CD4-positive, alpha-beta memory T cell (primary cell): ENCODE data around the gene RPS6KL1. TPM values are rescaled to one million over a fixed set of nuclear protein-coding genes. Genes with fewer than 3 reads are reported as not detected.
"Not testable (repeated sequence)": the region's sequence is repeated elsewhere in the genome, so short reads cannot be mapped to it uniquely, and the experiment has no call there.

ENCODE experiments used
- CTCF ChIA-PET: fragments of 350-600 bp; sonication (Branson Sonifier 250); formaldehyde crosslinking; loops from one replicate; lab custom pipeline; 2021; ENCODE audit warnings: inconsistent platforms; ENCODE audit not compliant: partially characterized antibody; lab: Charles Lee
- POLR2A ChIA-PET: fragments of 350-600 bp; sonication (Branson Sonifier 250); formaldehyde crosslinking; loops from one replicate; lab custom pipeline; 2021; ENCODE audit not compliant: partially characterized antibody; lab: Charles Lee
- DNase-seq, 5 donors: peaks; one replicate each; pipeline versions ENCODE4 v3.0.0 to v3.0.0-alpha.2; 2020 to 2022; ENCODE audit warnings: mixed read lengths in 1 of 5
- H3K27ac ChIP-seq: one replicate; pipeline ENCODE4 v1.7.0; 2013; ENCODE audit warnings: low read depth, low read length
- H3K27me3 ChIP-seq: 2 replicates; pipeline ENCODE4 v1.7.0; 2013; ENCODE audit warnings: mild to moderate bottlenecking, low read length, moderate library complexity; ENCODE audit not compliant: insufficient read depth
- H3K36me3 ChIP-seq: 2 replicates; pipeline ENCODE4 v1.7.0; 2013; ENCODE audit warnings: mild to moderate bottlenecking, low read length, moderate library complexity; ENCODE audit not compliant: insufficient read depth
- H3K4me1 ChIP-seq: 2 replicates; pipeline ENCODE4 v1.7.0; 2013; ENCODE audit warnings: mild to moderate bottlenecking, low read length, moderate library complexity; ENCODE audit not compliant: insufficient read depth
- H3K4me3 ChIP-seq, 2 donors: one replicate each; pipeline ENCODE4 v1.7.0; 2013; ENCODE audit warnings: low read length in 2 of 2, mild to moderate bottlenecking in 1 of 2
- H3K9me3 ChIP-seq, 2 donors: one replicate each; pipeline ENCODE4 v1.7.0; 2013; ENCODE audit warnings: low read length in 2 of 2, control low read depth in 1 of 2; ENCODE audit not compliant: control insufficient read depth in 1 of 2
- H3K27ac Mint-ChIP-seq, 7 donors: one replicate each; pipeline ENCODE4 v1.8.0; 2020 to 2021; ENCODE audit warnings: mixed read lengths in 7 of 7, mild to moderate bottlenecking in 6 of 7, inconsistent platforms in 3 of 7, moderate library complexity in 3 of 7
- H3K27me3 Mint-ChIP-seq, 2 donors: one replicate each; pipeline ENCODE4 v1.8.0; 2020 to 2021; ENCODE audit warnings: mixed read lengths in 2 of 2
- H3K36me3 Mint-ChIP-seq, 2 donors: one replicate each; pipeline ENCODE4 v1.8.0; 2020 to 2021; ENCODE audit warnings: mixed read lengths in 2 of 2, inconsistent platforms in 1 of 2, mild to moderate bottlenecking in 1 of 2
- H3K4me1 Mint-ChIP-seq, 4 donors: one replicate each; pipeline ENCODE4 v1.8.0; 2020 to 2021; ENCODE audit warnings: mixed read lengths in 4 of 4, mild to moderate bottlenecking in 1 of 4
- H3K4me3 Mint-ChIP-seq, 8 donors: one replicate each; pipeline ENCODE4 v1.8.0; 2020 to 2021; ENCODE audit warnings: mixed read lengths in 8 of 8, mild to moderate bottlenecking in 7 of 8, moderate library complexity in 6 of 8, inconsistent platforms in 3 of 8
- H3K9me3 Mint-ChIP-seq, 8 donors: one replicate each; pipeline ENCODE4 v1.8.0; 2020 to 2021; ENCODE audit warnings: mixed read lengths in 8 of 8, mild to moderate bottlenecking in 5 of 8, inconsistent platforms in 3 of 8, moderate library complexity in 1 of 8
- intact Hi-C: fragments of 100-400 bp; cut with micrococcal nuclease; formaldehyde crosslinking; loops from one replicate; pipeline ENCODE4 v1.15.1; 2023
- polyA plus RNA-seq, 2 donors: library from polyadenylated mRNA; unstranded; fragments of 300-500 nt; fragmentation: Illumina TruSeq; gene quantifications; one replicate each; pipeline ENCODE4 v1.2.3, GENCODE V29; 2021
- total RNA-seq, 2 experiments: library from RNA; stranded (reverse); gene quantifications; one replicate each; pipeline ENCODE4 v1.2.3, GENCODE V29; 2021

RPS6KL1 gene
- total and polyA plus RNA-seq, 4 experiments from 2014 or later: 0.45 to 2.9 (median 1.7) TPM

DNA sequence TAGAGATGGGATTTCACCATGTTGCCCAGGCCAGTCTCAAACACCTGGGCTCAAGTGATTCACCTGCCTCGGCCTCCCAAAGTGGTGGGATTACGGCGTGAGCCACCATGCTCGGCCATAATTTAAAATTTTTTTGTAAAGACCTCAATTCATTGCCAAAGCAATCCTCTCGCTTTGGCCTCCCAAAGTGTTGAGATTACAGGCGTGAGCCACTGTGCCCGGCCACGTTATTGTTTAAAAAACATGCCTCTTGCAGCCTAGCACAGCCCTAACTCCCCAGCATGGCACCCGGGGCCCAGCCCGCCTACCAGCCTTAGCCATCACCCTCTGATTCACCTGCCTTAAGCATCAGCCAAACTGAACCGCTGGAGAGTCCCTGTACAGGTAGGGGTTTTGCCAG, 13.1 kb upstream of the RPS6KL1 start:
- POLR2A ChIA-PET: no interaction called here
- peaks cover 21 to 39% (median 28%) of the 10 kb centered on the region in 4 donors for H3K4me1 Mint-ChIP-seq

DNA sequence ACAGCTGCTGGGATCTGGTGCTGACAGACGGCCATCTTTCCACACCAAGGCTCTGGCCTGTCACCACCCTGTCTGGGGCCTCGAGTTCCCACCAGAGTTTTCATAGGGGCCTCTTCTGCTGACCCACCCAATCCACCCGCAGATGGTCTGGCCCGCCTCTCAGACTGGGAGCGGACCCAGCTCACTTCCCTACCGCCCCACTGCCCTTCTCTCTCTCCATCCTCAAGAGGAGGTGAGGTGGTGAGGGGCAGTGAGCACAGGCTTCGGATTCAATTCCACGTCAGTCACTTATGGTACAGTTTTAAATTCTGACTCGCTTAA, 12.3 kb upstream of the RPS6KL1 start:
- Mint-ChIP-seq H3K36me3 (no peaks in the 10 kb centered on the region), H3K27me3 (peaks cover 2 to 4% of the 10 kb centered on the region in 2 donors), H3K4me3 (no peak overlapping the region), H3K4me1 (peaks cover 18 to 32% (median 25%) of the 10 kb centered on the region in 4 donors), H3K27ac (no peak overlapping the region), H3K9me3 (peaks cover 0 to 9% (median under 1%) of the 10 kb centered on the region in 8 donors)
- intact Hi-C loops: no loop called here
- ChIA-PET CTCF (interaction anchor here (0.9 to 1.3 kb wide), 2 partner anchors 20 to 30 kb away, joined by 3 to 7 read pairs; no protein-coding TSS in a partner anchor), POLR2A (no interaction called here)
- Histone ChIP-seq H3K27ac (no peak overlapping the region), H3K36me3 (no peaks in the 10 kb centered on the region), H3K27me3 (no peaks in the 10 kb centered on the region), H3K4me1 (peaks cover 20% of the 10 kb centered on the region), H3K4me3 (no peak overlapping the region), H3K9me3 (no peaks in the 10 kb centered on the region)
- DNase-seq: no peak

More for the DNA sequence above, 13.1 kb upstream of the RPS6KL1 start:
- Histone ChIP-seq H3K9me3 (no peaks in the 10 kb centered on the region), H3K27me3 (no peaks in the 10 kb centered on the region), H3K36me3 (no peaks in the 10 kb centered on the region), H3K4me1 (peaks cover 27% of the 10 kb centered on the region), H3K4me3 (no peak overlapping the region), H3K27ac (no peak overlapping the region)
- H3K36me3 Mint-ChIP-seq: no peaks in the 10 kb centered on the region
- DNase-seq: no peak
- no peak overlapping the region for H3K27ac Mint-ChIP-seq
- intact Hi-C loops: no loop called here
- no peak overlapping the region for H3K4me3 Mint-ChIP-seq
- peaks cover 0 to 4% of the 10 kb centered on the region in 2 donors for H3K27me3 Mint-ChIP-seq
- peaks cover 0 to 9% (median under 1%) of the 10 kb centered on the region in 8 donors for H3K9me3 Mint-ChIP-seq
- CTCF ChIA-PET: interaction anchor here (0.8 to 1.7 kb wide), 5 partner anchors 10 to 153 kb away, joined by 3 to 7 read pairs (median 3); no protein-coding TSS in a partner anchor

DNA sequence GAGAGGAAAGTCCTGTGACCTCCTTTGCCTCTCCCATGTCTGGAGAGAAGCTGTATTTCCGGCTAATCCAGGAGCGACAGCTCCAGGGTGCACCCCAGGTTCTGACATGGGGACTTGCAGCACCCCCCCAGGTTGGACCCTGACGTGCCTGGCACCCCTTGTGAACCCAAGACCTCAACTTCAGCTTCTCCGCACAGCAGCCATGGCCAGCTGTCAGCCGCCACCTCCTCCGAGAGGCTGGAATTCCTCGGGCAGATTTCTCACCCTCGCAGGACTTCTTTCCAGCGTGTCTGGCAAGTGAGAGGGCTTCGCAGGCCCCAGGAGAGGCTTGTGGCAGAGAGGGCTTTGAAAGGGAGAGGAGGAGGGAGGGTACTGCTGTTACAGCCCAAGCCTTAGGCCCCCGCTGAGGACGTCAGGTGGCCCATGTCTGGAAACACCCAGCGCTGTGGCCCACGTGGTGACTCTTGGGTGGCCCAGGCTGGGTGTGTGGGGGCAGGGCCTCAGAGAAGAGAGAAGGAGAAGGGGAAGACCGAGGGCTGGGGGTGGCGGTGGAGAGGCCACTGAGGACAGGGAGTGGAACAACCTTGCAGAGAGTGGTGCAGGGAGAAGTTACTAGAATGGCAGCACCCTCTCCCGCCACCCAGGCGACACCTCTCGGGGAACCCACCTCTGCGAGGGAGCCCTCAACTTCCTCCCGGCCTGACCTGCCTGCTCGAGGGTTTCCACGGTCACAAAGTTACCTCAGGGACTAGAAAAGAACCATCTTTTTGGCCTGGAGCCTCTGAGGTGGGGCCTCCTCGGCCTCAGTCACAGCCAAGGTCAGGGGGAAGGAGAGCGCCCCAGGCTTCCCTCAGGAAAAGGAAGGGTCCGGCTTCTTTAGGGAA, 11.7 kb upstream of the RPS6KL1 start:
- H3K27me3 Mint-ChIP-seq: peaks cover 2 to 4% of the 10 kb centered on the region in 2 donors
- H3K4me3 ChIP-seq: no peak overlapping the region
- no peaks in the 10 kb centered on the region for H3K36me3 ChIP-seq
- H3K9me3 ChIP-seq: no peaks in the 10 kb centered on the region
- ChIA-PET CTCF (interaction anchor here (1.0 to 1.4 kb wide), 3 partner anchors 10 to 188 kb away, joined by 3 to 7 read pairs (median 3); no protein-coding TSS in a partner anchor), POLR2A (interaction anchor here (0.7 kb wide), 1 partner anchor 11 kb away, joined by 4 read pairs; no protein-coding TSS in a partner anchor)
- H3K4me1 Mint-ChIP-seq: peaks cover 18 to 28% (median 22%) of the 10 kb centered on the region in 4 donors
- H3K27ac ChIP-seq: no peak overlapping the region
- no peak overlapping the region for H3K4me3 Mint-ChIP-seq
- no peaks in the 10 kb centered on the region for H3K27me3 ChIP-seq
- H3K27ac Mint-ChIP-seq: no peak overlapping the region
- no peak for DNase-seq
- H3K9me3 Mint-ChIP-seq: peaks cover 0 to 9% (median under 1%) of the 10 kb centered on the region in 8 donors
- peaks cover 15% of the 10 kb centered on the region for H3K4me1 ChIP-seq
- intact Hi-C loops: no loop called here
- no peaks in the 10 kb centered on the region for H3K36me3 Mint-ChIP-seq

DNA sequence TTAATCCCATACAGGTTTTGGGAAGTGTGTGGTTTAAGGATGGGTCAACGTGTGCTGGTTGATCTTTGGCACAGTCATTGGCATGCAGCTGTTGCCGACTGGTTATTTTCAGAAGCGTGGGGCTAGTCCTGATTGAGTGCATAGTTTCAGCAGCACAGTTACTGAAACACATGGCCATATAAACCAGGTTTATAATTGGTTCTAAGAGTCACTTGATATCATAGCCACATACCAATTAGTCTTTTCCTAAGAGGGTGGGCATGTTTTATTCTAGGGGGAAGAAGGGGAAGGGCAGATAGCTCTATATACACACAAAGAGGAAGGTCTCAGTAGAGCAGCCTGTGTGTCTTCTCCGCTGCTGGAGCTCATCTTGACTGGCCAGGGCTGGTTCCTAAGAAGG, 11.0 kb upstream of the RPS6KL1 start:
- H3K36me3 ChIP-seq: no peaks in the 10 kb centered on the region

DNA sequence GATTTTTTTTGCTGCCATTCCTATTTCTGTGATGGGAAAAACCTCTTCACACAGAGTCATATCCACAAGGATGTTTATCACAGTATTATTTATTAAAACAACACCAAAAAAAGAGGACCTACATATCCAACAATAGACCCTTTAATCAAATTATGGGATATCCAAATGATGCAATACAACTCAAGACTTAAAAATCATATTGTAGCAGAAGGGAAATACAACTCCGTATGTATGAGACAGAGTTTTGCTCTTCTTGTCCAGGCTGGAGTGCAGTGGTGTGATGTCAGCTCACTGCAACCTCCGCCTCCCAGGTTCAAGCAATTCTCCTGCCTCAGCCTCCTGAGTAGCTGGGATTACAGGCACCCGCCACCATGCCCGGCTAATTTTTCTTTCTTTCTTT, 9.9 kb upstream of the RPS6KL1 start:
- CTCF ChIA-PET: interaction anchor here (1.4 kb wide), 1 partner anchor 190 kb away, joined by 3 read pairs; no protein-coding TSS in a partner anchor
- POLR2A ChIA-PET, H3K27ac ChIP-seq, H3K4me3 Mint-ChIP-seq, H3K27me3 ChIP-seq, intact Hi-C loops, H3K4me3 ChIP-seq, DNase-seq, H3K9me3 Mint-ChIP-seq, H3K36me3 ChIP-seq, H3K9me3 ChIP-seq, H3K27ac Mint-ChIP-seq, H3K27me3 Mint-ChIP-seq, H3K36me3 Mint-ChIP-seq: not testable (repeated sequence)
- H3K4me1 ChIP-seq: peaks cover 15% of the 10 kb centered on the region
- H3K4me1 Mint-ChIP-seq: peaks cover 18 to 31% (median 22%) of the 10 kb centered on the region in 4 donors

More for the DNA sequence above, 11.0 kb upstream of the RPS6KL1 start:
- Histone ChIP-seq H3K9me3 (no peaks in the 10 kb centered on the region), H3K27me3 (no peaks in the 10 kb centered on the region), H3K27ac (no peak overlapping the region), H3K4me3 (no peak overlapping the region), H3K4me1 (peaks cover 15% of the 10 kb centered on the region)
- Mint-ChIP-seq H3K4me1 (peaks cover 19 to 34% (median 24%) of the 10 kb centered on the region in 4 donors), H3K36me3 (no peaks in the 10 kb centered on the region), H3K27ac (no peak overlapping the region), H3K27me3 (peaks cover 2 to 4% of the 10 kb centered on the region in 2 donors), H3K4me3 (no peak overlapping the region), H3K9me3 (peaks cover 0 to 8% (median 0%) of the 10 kb centered on the region in 8 donors)
- POLR2A ChIA-PET: interaction anchor here (0.7 kb wide), 1 partner anchor 12 kb away, joined by 4 read pairs; no protein-coding TSS in a partner anchor
- CTCF ChIA-PET: interaction anchor here (1.0 to 1.4 kb wide), 2 partner anchors 11 to 189 kb away, joined by 3 read pairs; no protein-coding TSS in a partner anchor
- DNase-seq: no peak
- intact Hi-C loops: no loop called here

DNA sequence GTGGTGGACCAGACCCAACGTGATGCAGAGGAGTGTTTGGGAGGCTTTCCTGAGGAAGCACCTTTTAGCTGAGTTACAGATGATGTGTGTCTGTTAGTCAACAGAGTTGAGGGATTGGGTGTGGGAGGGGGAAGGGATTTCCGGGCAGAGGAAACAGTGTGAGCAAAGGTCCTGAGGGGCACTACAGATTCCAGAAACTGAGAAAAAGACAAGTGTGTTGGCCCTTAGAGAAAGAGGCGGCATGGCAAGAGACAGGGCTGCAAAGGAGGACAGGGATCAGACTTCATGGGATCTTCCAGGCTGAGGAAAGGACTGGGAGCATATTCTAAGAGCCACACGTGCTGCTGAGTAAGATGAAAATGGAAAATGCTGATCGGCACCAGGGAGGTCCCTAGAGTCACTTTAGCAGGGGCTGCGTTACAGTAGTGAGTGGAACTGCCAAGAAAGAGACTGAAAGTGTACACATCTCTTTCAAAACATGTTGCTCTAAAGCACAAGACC, 9.4 kb upstream of the RPS6KL1 start:
- POLR2A ChIA-PET: interaction anchor here (0.8 kb wide), 1 partner anchor 9 kb away, joined by 3 read pairs; no protein-coding TSS in a partner anchor
- intact Hi-C loops: no loop called here
- H3K27ac Mint-ChIP-seq: peak overlapping the region in 3 of 7 donors; percentile 5 to 15 (median 13)
- no peak overlapping the region for H3K4me3 Mint-ChIP-seq
- no peak overlapping the region for H3K27ac ChIP-seq
- H3K9me3 ChIP-seq: no peaks in the 10 kb centered on the region
- no peak for DNase-seq
- H3K36me3 ChIP-seq: no peaks in the 10 kb centered on the region
- peaks cover 15 to 26% (median 18%) of the 10 kb centered on the region in 4 donors for H3K4me1 Mint-ChIP-seq
- CTCF ChIA-PET: interaction anchor here (1.3 to 1.4 kb wide), 2 partner anchors 71 to 156 kb away, joined by 3 to 5 read pairs; no protein-coding TSS in a partner anchor
- no peaks in the 10 kb centered on the region for H3K36me3 Mint-ChIP-seq
- H3K4me3 ChIP-seq: no peak overlapping the region
- peaks cover 0 to 2% (median 0%) of the 10 kb centered on the region in 8 donors for H3K9me3 Mint-ChIP-seq
- H3K27me3 ChIP-seq: no peaks in the 10 kb centered on the region
- peaks cover 2 to 4% of the 10 kb centered on the region in 2 donors for H3K27me3 Mint-ChIP-seq
- H3K4me1 ChIP-seq: peaks cover 11% of the 10 kb centered on the region

DNA sequence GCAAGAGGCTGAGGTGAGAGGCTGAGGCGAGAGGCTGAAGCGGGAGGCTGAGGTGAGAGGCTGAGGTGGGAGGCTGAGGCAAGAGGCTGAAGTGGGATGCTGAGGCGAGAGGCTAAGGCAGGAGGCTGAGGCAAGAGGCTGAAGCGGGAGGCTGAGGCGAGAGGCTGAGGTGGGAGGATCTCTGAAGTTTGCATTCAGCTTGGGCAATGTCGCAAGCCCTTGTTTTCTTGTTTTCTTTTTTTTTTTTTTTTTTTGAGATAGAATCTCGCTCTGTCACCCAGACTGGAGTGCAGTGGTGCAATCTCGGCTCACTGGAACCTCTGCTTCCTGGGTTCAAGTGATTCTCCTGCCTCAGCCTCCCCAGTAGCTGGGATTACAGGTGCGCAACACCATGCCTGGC, 8.7 kb upstream of the RPS6KL1 start:
- CTCF ChIA-PET: interaction anchor here (1.2 to 1.4 kb wide), 3 partner anchors 14 to 157 kb away, joined by 3 to 5 read pairs (median 5); no protein-coding TSS in a partner anchor
- H3K27me3 Mint-ChIP-seq, intact Hi-C loops, H3K36me3 ChIP-seq, H3K27ac Mint-ChIP-seq, H3K4me3 Mint-ChIP-seq, H3K9me3 Mint-ChIP-seq, H3K9me3 ChIP-seq, H3K4me1 ChIP-seq, H3K27me3 ChIP-seq, H3K4me3 ChIP-seq, H3K36me3 Mint-ChIP-seq, DNase-seq, H3K27ac ChIP-seq: not testable (repeated sequence)
- peaks cover 9 to 19% (median 11%) of the 10 kb centered on the region in 4 donors for H3K4me1 Mint-ChIP-seq
- POLR2A ChIA-PET: interaction anchor here (0.8 kb wide), 1 partner anchor 10 kb away, joined by 3 read pairs; no protein-coding TSS in a partner anchor
